ENCODE results near the gene SEMA3G.

The SEMA3G gene

GRCh38 chr3:52479037-52479876 is 34.4 kb upstream of the SEMA3G start:
- DNase-seq = no peak

GRCh38 chr3:52477796-52478095 is 32.8 kb upstream of the SEMA3G start:
- DNase-seq = no peak

GRCh38 chr3:52477076-52477795 is 32.3 kb upstream of the SEMA3G start:
- DNase-seq = no peak

GRCh38 chr3:52473026-52473425 is 28.1 kb upstream of the SEMA3G start:
- DNase-seq = no peak

GRCh38 chr3:52472239-52473000 is 27.5 kb upstream of the SEMA3G start:
- DNase-seq = no peak

- no peak for DNase-seq
Observed at GRCh38 chr3:52471371-52472238, 26.7 kb upstream of the SEMA3G start.

GRCh38 chr3:52470920-52471319 is 26.0 kb upstream of the SEMA3G start:
- no peak for DNase-seq

GRCh38 chr3:52469001-52469400 is 24.1 kb upstream of the SEMA3G start:
- DNase-seq = no peak

GRCh38 chr3:52468336-52468735 is 23.4 kb upstream of the SEMA3G start:
- no peak for DNase-seq

GRCh38 chr3:52463416-52463815 is 18.5 kb upstream of the SEMA3G start:
- no peak for DNase-seq

GRCh38 chr3:52461874-52462273 is 17.0 kb upstream of the SEMA3G start:
- DNase-seq = no peak

- DNase-seq = no peak
Observed at GRCh38 chr3:52458770-52459545, 14.1 kb upstream of the SEMA3G start.

- no peak for DNase-seq
Observed at GRCh38 chr3:52458031-52458760, 13.3 kb upstream of the SEMA3G start.

- DNase-seq = no peak
Observed at GRCh38 chr3:52456800-52457183, 11.9 kb upstream of the SEMA3G start.

GRCh38 chr3:52456169-52456799 is 11.4 kb upstream of the SEMA3G start:
- DNase-seq = peak in 1 of 2 experiments; percentile 13

GRCh38 chr3:52455283-52456168 is 10.6 kb upstream of the SEMA3G start, which contains the start of gene NISCH:
Gene NISCH, plus strand, starts transcription at chr3:52455604. Its CDS starts 38 bp downstream, at chr3:52455642.
- peak; percentile 74 to 82 for DNase-seq

GRCh38 chr3:52454938-52455282 is 10.0 kb upstream of the SEMA3G start:
- DNase-seq = no peak

- no peak for DNase-seq
Observed at GRCh38 chr3:52454250-52454937, 9.5 kb upstream of the SEMA3G start.
